Gastrocnemius medialis (tissue), 4 donors: ENCODE measurements around the gene ADGRD2.

Source experiments
- POLR2A ChIP-seq, 2 donors: fragments of 450-650 bp; IDR thresholded peaks; one replicate each; pipeline ENCODE4 v1.6.1; 2017; ENCODE audit warnings: antibody characterized with exemption in 2 of 2, mild to moderate bottlenecking in 2 of 2, moderate library complexity in 2 of 2
- TF ChIP-seq, protein P1 (sequence below), 5 experiments: fragments of 450-650 bp in 3 of 5; fragments of 200-600 bp in 2 of 5; sonication (generic) in 2 of 5; IDR thresholded peaks in 4 of 5; conservative IDR thresholded peaks in 1 of 5; 1 replicate in 4 of 5; 2 replicates in 1 of 5; pipeline ENCODE4 v1.5.1; 2016 to 2019; ENCODE audit warnings: antibody characterized with exemption in 5 of 5, mild to moderate bottlenecking in 3 of 5, moderate library complexity in 3 of 5

DNA sequence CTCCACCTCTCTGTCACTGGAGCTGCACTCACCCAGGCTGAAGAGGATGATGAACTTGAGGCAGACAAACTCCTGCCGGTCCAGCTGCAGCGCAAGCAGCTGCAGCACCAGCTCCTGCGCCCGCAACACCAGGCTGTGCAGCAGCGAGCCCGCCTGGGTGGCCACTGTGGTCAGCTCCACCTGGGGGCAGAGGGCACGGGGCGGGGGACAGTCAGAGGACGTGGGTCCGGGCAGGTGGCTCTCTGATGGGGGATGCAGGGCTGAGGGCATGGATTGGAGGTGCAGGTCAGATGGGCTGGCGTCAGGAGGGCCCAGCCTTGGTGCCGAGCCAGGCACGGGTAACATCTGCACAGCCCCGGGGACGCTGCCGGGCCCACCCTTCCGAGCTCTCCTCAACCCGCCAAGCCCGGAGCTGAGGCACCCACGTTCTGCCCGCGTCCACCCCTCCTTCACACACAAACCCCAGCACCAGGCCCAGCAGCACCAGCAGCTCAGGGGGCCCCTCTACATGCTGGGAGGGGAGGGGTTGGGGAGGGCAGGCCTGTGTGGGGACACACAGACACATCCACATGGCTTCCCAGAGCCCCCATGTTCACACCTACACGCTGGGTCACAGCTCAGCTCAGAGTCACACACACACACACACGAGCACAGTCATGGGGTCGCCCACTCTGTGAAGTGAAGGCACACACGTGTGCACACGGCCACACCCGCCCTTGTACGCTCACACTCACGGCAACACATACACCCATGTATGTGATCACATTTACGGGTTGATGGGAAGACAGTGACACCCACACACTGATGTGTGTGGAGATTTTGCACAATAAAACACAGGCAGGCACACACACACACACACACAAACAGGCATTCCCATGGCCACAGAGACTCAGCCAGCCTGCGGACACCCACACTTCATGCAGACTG is 41.1 kb downstream of the ADGRD2 start:
- TF ChIP-seq, protein P1, sequence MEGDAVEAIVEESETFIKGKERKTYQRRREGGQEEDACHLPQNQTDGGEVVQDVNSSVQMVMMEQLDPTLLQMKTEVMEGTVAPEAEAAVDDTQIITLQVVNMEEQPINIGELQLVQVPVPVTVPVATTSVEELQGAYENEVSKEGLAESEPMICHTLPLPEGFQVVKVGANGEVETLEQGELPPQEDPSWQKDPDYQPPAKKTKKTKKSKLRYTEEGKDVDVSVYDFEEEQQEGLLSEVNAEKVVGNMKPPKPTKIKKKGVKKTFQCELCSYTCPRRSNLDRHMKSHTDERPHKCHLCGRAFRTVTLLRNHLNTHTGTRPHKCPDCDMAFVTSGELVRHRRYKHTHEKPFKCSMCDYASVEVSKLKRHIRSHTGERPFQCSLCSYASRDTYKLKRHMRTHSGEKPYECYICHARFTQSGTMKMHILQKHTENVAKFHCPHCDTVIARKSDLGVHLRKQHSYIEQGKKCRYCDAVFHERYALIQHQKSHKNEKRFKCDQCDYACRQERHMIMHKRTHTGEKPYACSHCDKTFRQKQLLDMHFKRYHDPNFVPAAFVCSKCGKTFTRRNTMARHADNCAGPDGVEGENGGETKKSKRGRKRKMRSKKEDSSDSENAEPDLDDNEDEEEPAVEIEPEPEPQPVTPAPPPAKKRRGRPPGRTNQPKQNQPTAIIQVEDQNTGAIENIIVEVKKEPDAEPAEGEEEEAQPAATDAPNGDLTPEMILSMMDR (IDR thresholded peaks at IDR 0.05 in 4 of 5, conservative IDR thresholded peaks at IDR 0.05 in 1 of 5) = no peak
- TF ChIP-seq POLR2A (IDR thresholded peaks at IDR 0.05) = no peak
